GM18517 (cell line): ENCODE results near the gene TOM1L2.

ENCODE experiments used
- ATAC-seq: cut with Tn5 transposase; IDR thresholded peaks from one replicate; pipeline ENCODE4 v1.9.1; 2021; ENCODE audit warnings: mild to moderate bottlenecking, moderate library complexity; ENCODE audit not compliant: unreplicated experiment

Gene TOM1L2

GRCh38 chr17:17972126-17972951 lies at the start of gene TOM1L2, which contains the start of gene DRC3:
Gene TOM1L2 (minus strand): TSS chr17:17972400. CDS start chr17:17972313, 87 bp downstream.
Gene DRC3 (plus strand): TSS chr17:17972862. CDS start chr17:17977599, 4,737 bp downstream.
- ATAC-seq: peak; percentile 93

GRCh38 chr17:18021372-18021771 lies 49.2 kb upstream of the TOM1L2 start:
- no peak for ATAC-seq

- ATAC-seq: no peak
Measured at GRCh38 chr17:18020971-18021370, 48.8 kb upstream of the TOM1L2 start.

- ATAC-seq: no peak
Measured at GRCh38 chr17:18019838-18020154, 47.6 kb upstream of the TOM1L2 start.

- ATAC-seq: no peak
Measured at GRCh38 chr17:18018411-18018921, 46.3 kb upstream of the TOM1L2 start.

GRCh38 chr17:18017958-18018357 lies 45.8 kb upstream of the TOM1L2 start:
- no peak for ATAC-seq

- no peak for ATAC-seq
Measured at GRCh38 chr17:18016426-18016825, 44.2 kb upstream of the TOM1L2 start.

GRCh38 chr17:18015593-18015992 lies 43.4 kb upstream of the TOM1L2 start:
- no peak for ATAC-seq

- no peak for ATAC-seq
Measured at GRCh38 chr17:18014006-18014405, 41.8 kb upstream of the TOM1L2 start.

- ATAC-seq: no peak
Measured at GRCh38 chr17:18011286-18011685, 39.1 kb upstream of the TOM1L2 start.

GRCh38 chr17:18009609-18010420 lies 37.6 kb upstream of the TOM1L2 start:
- no peak for ATAC-seq

- no peak for ATAC-seq
Measured at GRCh38 chr17:18008496-18009268, 36.5 kb upstream of the TOM1L2 start.

- no peak for ATAC-seq
Measured at GRCh38 chr17:18006495-18007239, 34.5 kb upstream of the TOM1L2 start.

GRCh38 chr17:18005496-18005895 lies 33.3 kb upstream of the TOM1L2 start:
- ATAC-seq: no peak

- no peak for ATAC-seq
Measured at GRCh38 chr17:18004884-18005305, 32.7 kb upstream of the TOM1L2 start.

- no peak for ATAC-seq
Measured at GRCh38 chr17:18004345-18004744, 32.1 kb upstream of the TOM1L2 start.

- no peak for ATAC-seq
Measured at GRCh38 chr17:18002171-18002570, 30.0 kb upstream of the TOM1L2 start.

GRCh38 chr17:18000030-18000408 lies 27.8 kb upstream of the TOM1L2 start:
- ATAC-seq: no peak

GRCh38 chr17:17999364-18000029 lies 27.3 kb upstream of the TOM1L2 start:
- no peak for ATAC-seq

GRCh38 chr17:17998934-17999333 lies 26.7 kb upstream of the TOM1L2 start:
- no peak for ATAC-seq
